HG03469 (cell line): Measurements from ENCODE around the gene UBE2L6.

Experiments
- ATAC-seq: cut with Tn5 transposase; IDR thresholded peaks from one replicate; pipeline ENCODE4 v1.9.1; 2021; ENCODE audit warnings: mild to moderate bottlenecking, moderate library complexity, moderate number of reproducible peaks; ENCODE audit not compliant: unreplicated experiment

The UBE2L6 gene

DNA sequence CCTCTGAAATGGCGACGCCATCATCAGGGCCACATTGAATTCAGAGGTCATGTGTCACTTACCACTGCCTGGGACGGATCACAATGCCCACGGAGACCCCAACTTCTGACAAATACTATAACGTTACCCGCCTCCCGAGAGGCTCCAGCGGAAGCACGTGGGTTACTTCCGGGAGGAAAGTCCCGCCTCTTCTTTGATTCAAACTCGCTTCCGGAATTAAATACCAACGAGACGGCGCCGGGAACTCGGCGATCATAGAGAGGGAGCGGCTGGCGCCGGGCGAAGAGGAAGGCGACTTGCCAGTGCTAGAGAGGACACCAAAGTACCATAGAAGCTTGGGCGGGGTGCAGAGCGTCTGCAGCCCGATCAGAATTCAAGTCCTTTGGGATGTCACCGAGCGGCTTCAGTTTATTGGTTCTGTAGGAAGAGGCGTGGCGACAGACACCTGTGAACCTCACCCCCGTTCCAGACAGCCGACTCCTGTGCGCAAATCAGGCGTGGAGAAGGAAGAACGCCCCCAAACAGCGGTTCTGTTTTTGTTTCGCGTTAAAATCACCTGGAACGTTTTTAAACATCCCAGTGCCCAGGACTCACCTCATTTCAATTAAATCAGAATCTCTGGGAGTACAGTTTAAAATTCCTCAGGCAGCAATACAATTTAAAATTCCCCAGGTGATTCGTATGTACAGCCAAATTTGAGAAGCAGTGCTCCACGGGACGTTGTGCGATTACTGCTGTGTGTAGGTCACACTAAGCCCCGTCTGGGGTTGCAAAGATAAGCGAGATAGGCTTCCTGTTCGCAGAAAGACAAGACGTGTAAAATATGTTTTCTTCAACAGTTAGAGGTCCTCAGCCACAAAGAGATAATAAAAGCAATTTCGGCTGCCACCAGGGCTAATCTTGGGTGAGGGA, 36.6 kb downstream of the UBE2L6 start, which contains the start of gene TIMM10:
TSS of gene TIMM10 (minus strand) at position 159 of the 912 bp plus-strand sequence. CDS start 565 bp downstream, outside the sequence.
- ATAC-seq = peak; percentile 99

DNA sequence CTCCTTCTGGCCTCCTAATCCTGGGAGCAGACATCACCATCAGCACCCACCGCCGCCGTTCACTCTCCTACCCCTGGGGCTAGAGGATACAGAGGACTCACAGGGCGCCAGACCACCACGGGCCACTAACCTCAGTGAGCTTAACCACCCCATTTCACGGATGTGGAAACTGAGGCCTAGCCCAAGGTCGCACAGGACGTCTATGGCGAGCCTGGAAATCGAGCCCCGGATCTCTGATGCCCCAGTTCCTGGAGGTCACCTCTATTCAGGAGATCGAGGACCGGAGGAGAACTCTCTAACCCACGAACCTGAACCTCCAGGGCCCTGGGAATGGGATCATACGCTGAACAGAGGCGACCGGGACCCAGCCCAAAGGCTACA, 37.3 kb downstream of the UBE2L6 start:
- ATAC-seq = no peak

DNA sequence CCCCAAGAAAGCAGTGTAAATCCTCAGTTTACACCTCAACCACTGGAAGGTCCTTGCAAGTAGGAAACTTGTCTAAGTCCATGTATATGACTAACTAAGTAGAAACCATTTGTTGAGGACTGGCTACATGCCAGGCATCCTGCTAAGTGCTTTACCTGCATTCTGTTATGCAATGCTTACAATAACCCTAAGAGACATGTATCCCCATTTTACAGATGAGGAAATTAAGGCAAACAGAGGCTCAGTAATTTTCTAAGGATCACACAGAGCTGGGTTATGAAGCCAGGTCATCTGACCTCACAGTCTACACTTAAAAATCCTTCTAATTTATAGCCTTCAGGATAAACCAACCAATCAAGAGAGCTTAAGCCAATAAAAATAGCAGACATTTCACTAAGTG, 38.5 kb downstream of the UBE2L6 start:
- no peak for ATAC-seq

DNA sequence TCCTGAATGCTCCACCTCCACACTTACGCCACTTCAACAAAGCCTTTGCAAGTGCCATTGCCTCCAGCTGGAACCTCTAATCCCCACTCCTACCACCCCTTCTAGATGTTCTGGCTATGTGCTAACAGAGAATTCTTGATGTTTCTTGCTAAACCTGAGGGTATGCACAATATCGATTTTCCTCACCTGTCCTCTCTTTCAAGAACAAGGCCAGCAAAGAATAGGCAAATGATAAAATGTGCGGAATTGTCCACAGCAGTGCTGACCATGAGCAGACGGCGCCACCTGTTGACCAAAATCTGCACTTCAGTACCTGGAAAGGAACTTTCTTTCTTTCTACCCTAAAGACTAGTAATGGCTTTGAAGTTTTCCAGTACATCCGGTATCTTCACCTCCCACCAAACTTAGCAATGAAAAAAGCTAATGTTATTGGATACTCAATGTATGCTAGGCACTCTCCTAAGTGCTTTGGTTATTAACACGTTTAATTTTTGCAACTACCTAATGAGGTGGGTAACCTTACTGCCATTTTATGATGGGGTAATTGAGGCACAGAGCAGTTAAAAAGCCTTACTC, 40.3 kb downstream of the UBE2L6 start:
- ATAC-seq = no peak

DNA sequence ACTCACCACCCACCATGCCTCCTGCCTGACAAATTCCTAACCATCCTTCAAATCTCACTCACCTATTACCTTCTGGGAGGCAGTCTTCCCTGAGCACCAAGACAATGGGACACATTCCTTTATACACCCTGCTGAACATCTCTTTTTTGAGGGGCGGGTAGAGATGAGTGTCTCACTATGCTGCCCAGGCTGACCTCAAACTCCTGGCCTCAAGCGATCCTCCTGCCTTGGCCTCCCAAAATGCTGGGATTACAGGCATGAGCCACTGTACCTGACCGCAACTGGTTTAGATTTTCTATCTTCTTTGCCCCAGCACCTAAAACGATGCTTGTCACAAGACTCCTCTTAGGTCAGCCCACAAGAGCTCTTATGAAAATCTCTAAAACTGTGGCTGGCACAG, 44.1 kb downstream of the UBE2L6 start:
- no peak for ATAC-seq

DNA sequence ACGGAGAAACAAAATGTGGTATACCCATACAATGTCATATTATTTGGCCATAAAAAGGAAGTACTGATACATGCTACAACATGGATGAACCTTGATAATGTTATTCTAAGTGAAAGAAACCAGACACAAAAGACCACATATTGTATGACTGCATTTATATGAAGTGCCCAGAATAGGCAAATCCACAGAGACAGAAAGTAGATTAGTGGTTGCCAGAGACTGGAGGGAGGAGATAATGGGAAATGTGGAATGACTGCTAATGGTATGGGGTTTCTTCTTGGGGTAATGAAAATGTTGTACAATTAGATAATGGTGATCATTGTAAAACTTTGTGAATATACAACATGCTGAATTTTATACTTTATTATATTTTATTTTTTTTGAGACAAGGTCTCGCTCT, 46.4 kb downstream of the UBE2L6 start:
- ATAC-seq = no peak

DNA sequence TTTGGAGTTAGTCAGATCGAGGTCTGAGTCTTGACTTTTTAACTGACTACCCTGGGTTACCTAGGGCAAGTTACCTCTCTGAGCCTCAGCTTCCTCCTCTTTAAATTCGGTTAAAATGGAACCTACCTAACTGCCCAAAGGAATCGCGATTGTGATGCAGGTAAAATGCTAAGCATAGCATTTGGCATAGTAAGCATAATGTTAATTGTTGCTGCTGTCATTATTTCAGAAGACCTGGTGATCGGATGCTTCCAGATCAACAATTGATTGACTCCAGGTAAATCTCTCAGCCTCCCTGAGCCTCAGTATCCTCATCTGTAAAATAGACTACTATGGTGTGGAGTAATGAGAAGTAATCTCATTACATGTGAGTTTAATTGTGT, 51.4 kb downstream of the UBE2L6 start:
- ATAC-seq = no peak

DNA sequence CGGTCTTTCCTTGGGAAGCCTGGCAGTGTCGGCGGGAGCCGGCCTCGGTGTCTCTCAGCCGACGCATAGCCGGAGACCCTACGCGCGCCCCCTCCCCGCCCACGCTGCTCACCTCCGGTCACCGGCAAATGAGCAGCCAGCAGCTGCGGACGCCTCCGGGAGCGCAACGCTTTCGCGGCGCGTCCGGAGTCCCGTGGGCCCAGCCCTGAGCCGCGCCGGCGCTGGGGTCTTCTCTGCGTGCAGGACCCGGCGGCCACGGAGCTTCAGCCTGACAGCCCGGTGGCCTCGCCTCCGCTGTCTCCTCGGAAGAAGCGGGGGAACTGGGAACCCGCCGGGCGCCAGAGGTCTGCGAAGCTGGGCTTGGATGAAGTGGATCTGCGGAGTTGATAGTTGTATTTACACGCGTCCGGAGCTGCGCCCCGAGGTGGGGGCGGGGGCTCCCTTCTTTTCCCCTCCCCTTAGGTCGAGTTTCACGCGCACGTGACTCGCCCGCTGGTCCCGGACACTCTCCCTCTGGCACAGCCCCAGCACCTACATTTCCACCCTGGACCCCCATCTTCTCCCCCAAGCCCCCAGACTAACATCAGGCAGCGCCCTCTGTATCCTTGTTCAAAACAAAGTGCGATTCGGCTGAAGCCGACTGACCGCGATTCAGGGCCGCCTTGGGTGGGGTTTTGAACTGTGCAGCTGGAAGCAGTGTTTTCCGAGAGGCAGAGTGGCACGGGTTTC, 52.0 kb downstream of the UBE2L6 start, which contains the start of gene SLC43A1:
TSS of gene SLC43A1 (minus strand) at position 371 of the 729 bp plus-strand sequence. CDS start 1,591 bp downstream, outside the sequence.
- no peak for ATAC-seq

DNA sequence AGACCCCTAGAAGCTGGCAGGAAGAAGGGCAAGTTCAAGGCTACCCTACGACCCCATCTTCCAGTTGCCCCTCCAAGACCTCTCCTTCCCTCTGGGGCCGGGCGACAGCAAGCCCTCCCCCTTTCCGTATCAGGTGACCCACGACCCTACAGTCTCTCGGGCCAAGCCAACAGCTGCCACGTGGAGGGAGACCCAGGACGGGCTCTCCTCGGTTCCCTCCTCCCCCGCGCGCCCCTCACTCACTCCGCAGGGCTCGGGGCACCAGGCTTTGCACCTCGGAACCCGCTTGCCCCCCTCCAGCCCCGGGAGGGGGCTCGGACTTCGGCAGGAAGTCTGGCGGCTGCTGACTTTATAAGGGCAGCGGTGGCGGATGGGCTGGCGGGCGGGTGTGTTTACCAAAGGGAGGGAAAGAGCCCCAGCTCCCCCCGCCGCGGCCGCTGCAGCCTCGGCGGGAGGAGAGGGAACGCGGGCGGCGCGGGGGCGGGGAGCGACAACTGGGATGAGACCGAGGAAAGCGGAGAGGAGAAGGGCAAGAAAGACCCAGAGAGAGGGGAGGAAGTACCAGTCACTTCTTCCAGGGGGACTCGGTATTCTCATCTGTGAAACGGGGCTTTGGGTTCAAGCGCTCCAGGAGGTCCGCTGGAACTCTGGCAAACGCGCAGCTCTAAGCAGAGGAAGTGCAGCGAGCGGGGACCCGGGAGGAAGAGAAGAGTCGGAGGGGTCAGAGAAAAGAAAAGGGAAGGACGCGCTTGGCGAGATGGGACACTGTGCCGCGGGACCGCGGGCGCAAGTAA, 52.7 kb downstream of the UBE2L6 start:
- peak; percentile 7 for ATAC-seq

DNA sequence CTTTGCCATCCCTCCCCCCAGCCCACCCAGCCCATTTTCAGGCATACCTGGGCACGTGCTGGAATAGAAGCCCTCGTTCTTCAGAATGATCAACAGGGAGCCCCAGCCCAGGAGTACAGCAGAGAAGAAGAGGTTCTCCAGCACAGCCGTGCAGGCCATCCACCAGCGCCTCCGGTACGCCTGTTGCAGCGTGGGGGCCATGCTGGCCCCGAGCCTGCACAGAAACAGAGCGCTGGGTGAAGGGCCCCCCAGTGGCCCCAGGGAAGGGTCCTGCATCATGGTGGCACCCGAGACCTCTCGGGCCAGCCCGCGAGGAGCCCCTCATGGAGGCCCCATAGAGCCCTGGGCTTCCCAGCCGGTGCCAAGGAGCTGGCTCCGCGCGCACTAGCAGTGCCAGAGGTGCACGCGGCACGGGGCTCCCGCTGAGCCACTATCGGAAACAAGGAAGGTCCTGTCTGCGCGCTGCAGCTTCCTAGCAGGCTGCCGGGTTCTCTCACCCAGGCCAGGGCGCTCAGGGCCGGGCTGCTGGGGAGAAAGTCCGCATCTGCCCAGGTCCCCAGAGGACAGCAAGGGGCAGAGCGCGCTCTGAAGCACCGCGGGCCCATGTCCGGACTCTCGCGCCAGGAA, 53.4 kb downstream of the UBE2L6 start:
- ATAC-seq = peak; percentile 32

DNA sequence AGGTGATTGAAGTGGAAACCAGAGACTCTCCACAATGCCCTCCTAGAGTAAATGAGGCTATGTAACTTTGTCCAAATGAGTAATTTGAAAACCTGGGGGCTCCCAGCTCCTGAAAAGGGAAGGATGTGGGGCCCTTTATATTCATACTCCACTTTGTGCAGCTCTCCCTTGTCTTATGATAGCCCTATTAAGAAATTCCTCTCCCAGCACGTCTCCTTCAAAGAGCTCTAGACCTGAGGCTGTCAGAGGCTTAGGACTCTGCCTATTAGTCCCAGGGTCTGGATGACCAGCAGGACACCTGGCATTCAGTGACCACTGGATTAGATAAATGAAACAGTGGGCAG, 54.0 kb downstream of the UBE2L6 start:
- no peak for ATAC-seq

DNA sequence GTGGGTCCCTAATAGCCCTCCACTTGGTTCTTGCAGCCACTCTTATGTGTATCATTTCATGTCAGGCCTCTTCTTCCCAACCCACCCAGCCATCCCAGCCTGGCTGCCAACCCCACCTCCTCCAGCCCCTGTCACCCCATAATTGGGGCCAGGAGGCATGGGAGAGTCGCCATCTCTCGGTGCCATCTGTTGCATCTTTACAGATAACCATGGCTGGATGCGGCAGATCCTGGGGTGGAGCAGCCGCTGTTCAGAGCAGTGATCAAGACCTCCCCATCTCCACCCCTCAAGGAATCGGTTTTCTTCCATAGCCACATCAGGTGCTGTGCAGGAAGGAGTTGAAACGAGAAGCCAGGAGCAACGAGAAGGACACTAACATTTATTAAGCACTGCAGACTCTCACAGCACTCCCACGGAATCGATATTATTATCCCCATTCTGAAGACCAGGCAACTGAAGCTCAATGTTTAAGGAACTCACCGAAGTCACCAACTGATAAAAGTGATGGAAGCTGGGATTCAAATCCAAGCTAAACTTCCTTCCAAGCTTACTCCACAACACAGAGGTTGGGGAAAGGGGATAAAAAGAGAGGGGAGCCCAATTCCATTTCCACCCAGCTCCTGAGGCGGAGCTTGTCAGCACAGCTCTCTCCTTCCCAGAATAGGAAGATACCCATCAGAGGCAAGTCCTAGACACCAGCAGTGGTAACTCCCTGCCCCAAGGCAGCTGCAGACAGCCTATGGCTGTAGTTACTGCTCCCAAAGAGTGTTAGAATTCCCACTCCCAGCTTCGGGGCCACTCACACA, 54.6 kb downstream of the UBE2L6 start:
- ATAC-seq = no peak

DNA sequence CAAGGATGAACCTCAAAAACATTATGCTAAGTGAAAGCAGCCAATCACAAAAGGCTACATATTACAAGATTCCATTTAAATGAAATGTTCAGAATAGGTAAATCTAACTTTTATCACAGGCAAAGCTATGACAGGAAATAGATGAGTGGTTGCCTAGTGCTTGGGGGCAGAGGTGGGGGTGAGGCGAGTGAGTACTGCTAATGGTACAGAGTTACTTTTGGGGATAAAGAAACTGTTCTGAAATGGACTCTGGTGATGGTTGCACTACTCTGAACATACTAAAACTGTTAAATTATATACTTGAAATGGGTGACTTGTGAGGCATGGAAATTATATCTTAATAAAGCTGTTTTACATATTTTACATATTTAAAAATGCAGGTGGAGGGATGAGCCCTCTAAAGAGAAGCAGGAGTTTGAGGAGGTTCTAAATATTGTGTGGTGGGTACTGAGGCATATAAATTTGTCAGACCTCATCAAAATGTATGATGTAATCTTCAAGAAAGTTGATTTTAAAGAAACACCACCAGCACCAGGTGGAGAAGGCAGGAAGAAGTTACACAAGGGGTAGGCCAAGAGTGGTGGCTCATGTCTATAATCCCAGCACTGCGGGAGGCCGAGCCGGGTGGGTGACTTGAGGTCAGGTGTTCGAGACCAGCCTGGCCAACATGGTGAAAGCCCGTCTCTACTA, 55.6 kb downstream of the UBE2L6 start:
- no peak for ATAC-seq

DNA sequence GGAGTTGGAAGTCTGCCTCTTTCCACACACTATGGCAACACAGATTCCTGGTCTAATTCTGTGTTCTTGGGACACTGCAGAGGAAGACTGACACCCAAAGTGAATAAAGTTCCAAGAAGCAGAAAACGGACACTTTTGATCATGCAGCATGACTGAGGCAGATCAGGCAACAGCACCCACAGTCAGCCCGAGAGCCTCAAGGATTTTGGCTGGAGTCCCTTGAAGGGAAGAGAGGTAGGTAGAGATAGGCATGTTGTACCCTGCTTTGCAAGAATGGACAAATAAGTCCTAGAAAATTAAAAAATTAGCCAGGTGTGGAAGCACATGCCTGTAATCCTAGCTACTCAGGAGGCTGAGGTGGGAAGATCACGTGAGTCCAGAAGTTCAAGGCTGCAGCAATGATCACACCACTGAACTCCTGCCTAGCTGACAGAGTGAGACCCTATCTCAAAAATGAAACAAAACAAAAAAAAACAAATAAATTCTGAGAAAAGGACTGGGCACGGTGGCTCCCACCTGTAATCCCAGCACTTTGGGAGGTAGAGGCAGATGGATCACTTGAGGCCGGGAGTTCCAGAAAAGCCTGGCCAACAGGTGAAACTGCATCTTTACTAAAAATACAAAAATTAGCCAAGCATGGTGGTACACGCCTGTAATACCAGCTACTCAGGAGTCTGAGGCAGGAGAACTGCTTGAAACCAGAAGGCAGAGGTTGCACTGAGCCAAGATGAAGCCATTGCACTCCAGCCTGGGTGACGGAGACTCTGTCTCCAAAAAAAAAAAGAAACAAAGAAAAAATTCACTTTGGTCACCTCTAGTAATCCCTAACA, 58.9 kb downstream of the UBE2L6 start:
- no peak for ATAC-seq

DNA sequence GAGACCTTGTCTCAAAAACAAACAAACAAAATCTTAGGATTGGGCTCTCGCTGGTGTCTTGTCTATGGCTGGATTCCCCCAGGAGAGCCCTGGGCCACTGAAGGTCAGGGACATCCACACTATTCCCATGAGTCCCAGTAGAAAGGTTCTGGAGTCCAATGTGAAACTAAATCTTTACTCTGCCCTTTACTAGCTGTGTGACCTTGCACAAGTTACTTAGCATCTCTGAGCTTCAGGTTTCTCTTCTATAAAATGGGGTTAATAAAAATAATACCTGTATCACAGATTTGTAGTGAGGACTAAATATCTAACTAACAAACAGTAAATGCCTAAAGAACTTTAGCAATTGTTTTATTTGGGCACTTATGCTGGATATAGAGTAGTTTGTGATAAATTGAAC, 61.0 kb downstream of the UBE2L6 start:
- no peak for ATAC-seq

DNA sequence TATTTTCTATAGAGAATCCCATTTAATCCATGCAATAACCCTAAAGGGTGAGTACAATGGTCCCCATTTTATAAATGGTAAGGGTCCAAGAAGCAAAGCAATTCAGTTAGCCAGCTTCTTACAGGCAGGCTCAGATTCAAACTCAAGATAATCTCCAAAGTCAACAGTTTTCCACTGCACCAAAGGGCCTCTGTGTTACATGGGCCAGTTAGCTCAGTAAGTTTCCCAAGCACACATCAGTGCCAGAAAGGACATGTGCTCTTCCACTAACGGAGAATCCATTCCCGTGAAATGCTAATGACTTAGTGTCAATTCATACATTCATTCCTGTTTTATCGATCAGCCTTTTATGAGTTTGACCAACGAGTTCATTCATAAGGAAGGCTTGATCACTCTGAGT, 63.0 kb downstream of the UBE2L6 start:
- ATAC-seq = no peak

DNA sequence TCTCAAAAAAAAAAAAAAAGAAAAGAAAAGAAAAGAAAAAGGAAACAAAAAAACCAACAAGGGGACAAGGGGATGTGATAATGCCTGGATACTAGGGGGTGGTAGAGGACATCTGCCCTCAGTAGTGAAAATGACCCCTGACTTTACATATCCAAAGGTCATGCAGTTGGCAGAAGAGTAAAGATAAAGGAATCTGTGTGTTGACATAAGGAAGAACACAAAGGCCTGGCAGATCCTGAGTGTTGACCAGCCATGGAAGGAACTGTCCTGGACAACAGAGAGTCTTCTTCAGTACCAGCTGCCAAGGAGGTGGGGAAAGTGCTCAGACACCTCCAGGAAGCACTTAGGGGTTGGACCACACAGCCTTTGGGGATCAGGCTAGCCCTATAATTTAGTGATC, 64.6 kb downstream of the UBE2L6 start:
- no peak for ATAC-seq

DNA sequence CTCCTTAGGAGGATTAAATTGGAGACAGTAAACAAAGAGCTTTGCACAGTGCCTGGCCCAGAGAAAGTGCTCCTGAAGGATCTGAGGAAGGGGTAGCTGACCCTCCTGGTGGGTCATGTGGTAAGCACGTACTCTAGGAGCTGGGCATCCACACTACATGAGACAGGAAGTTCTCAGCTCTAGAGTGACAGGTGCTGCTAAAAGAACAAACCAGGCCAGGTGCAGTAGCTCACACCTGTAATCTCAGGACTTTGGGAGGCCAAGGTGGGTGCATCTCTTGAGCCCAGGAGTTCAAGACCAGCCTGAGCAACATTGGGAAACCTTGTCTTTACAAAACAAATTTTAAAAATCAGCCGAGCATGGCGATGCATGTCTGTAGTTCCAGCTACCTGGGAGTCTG, 65.1 kb downstream of the UBE2L6 start:
- ATAC-seq = no peak
